ENCODE data around the gene NDST1. TPM values are rescaled to one million over a fixed set of nuclear protein-coding genes. Genes with fewer than 3 reads are reported as not detected.

The NDST1 gene
- total RNA-seq, 1 experiment from 2014 or later: 42.6 TPM

DNA sequence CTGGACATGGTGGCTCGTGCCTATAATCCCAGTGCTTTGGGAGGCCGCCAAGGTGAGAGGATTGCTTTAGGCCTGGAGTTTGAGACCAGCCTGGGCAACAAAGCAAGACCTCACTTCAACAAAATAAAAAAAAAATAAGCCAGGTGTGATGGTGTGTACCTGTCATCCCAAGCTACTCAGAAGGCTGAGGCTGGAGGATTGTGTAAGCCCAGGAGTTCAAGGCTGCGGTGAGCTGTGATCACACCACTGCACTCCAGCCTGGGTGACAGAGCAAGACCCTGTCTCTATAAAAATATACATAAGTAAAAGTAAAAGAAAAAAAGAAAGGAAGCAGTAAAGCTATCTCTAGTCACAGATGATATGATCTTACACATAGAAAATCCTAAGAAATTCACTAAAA, 73.0 kb downstream of the NDST1 start:
- no TSS peak for BruUV-seq (replicated peaks)
- CTCF ChIA-PET: no interaction called here
- no peak overlapping the region for H2AFZ ChIP-seq (ENCODE audit: low read length)
- POLR2A ChIA-PET (ENCODE audit: unreplicated experiment): no interaction called here
- no peaks in the 10 kb centered on the region for H3F3A ChIP-seq (ENCODE audit: low read length, unreplicated experiment)
- no peak overlapping the region for H3K9ac ChIP-seq (ENCODE audit: low read length)
- no peaks in the 10 kb centered on the region for H3K79me2 ChIP-seq (ENCODE audit: low read length)
- TF ChIP-seq, protein P1, sequence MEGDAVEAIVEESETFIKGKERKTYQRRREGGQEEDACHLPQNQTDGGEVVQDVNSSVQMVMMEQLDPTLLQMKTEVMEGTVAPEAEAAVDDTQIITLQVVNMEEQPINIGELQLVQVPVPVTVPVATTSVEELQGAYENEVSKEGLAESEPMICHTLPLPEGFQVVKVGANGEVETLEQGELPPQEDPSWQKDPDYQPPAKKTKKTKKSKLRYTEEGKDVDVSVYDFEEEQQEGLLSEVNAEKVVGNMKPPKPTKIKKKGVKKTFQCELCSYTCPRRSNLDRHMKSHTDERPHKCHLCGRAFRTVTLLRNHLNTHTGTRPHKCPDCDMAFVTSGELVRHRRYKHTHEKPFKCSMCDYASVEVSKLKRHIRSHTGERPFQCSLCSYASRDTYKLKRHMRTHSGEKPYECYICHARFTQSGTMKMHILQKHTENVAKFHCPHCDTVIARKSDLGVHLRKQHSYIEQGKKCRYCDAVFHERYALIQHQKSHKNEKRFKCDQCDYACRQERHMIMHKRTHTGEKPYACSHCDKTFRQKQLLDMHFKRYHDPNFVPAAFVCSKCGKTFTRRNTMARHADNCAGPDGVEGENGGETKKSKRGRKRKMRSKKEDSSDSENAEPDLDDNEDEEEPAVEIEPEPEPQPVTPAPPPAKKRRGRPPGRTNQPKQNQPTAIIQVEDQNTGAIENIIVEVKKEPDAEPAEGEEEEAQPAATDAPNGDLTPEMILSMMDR (conservative IDR thresholded peaks at IDR 0.05; ENCODE audit: low read depth, low read length): no peak
- TF ChIP-seq EZH2phosphoT487 (IDR thresholded peaks at IDR 0.05; ENCODE audit: borderline replicate concordance, low read length) (no peak), EZH2 (IDR thresholded peaks at IDR 0.05; ENCODE audit: low read length, unreplicated experiment) (no peak)
- no peak overlapping the region for H3K4me3 ChIP-seq (ENCODE audit: low read length)
- DNase-seq: no peak
- H3K9me2 ChIP-seq (replicated peaks; ENCODE audit: low read length): no peaks in the 10 kb centered on the region
- intact Hi-C loops (cut with micrococcal nuclease): no loop called here
- no peaks in the 10 kb centered on the region; the same call in 1 of the 2 replicates for H3K27me3 ChIP-seq (ENCODE audit: low read length)
- H3K9me3 ChIP-seq (ENCODE audit: low read length): no peaks in the 10 kb centered on the region
- H3K4me2 ChIP-seq (ENCODE audit: low read length): no peak overlapping the region
- H3K36me3 ChIP-seq (ENCODE audit: low read depth, low read length): no peaks in the 10 kb centered on the region
- no peaks in the 10 kb centered on the region for H3K4me1 ChIP-seq (ENCODE audit: insufficient read depth, low read length)
- no peak for ATAC-seq
- H4K20me1 ChIP-seq (ENCODE audit: low read length): no peaks in the 10 kb centered on the region
- H3K27ac ChIP-seq (ENCODE audit: low read length): no peak overlapping the region

DNA sequence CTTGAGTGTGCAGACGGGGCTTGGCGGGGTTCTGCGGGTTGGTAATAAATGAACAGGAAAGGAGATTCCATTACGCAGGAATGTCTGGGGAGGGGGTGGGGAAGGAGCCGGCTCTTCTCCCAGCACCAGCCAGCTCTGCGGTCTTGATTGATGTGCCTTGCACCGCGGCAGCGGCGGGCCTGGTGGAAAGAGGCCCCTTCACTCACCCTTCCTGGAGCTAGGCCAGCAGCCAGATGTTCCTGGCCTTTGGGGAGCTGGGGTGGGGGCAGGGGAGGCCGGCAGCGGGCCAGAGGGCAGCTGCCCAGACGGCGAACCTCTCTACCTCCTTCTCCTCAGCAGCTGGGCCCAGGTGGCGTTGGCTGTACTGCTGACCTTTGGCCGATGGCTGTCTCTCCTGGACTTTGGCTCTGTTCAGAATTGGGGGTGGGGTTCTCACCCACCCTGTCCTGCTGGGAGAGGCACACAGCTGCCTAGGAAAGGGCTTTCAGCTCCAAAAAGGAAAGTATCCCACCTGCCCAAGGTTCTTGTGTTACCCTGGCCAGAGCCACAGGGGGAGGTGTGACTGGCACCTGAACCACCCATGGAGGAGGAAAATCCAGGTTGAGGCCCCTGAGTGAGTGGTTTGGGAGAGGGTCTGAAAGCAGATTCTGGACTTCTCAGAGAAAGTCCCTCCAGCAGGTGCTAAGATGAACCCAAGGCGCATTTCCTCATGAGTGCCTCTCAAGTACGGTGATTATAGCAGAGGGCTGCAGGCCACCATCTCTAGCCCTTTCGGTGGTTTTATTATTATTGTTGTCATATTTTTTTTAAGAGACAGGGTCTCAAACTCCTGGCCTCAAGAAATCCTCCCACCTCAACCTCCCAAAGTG, 74.5 kb downstream of the NDST1 start:
- no TSS peak for BruUV-seq (replicated peaks)
- intact Hi-C loops (cut with micrococcal nuclease): no loop called here
- CTCF ChIA-PET: no interaction called here

More for the DNA sequence above, 74.5 kb downstream of the NDST1 start:
- H3K4me3 ChIP-seq (ENCODE audit: low read length): no peak overlapping the region
- no peaks in the 10 kb centered on the region for H3K79me2 ChIP-seq (ENCODE audit: low read length)
- no peaks in the 10 kb centered on the region for H4K20me1 ChIP-seq (ENCODE audit: low read length)
- no peak for DNase-seq
- H3K27me3 ChIP-seq (ENCODE audit: low read length): no peaks in the 10 kb centered on the region; the same call in 1 of the 2 replicates
- no peak overlapping the region for H3K27ac ChIP-seq (ENCODE audit: low read length)
- H3K4me1 ChIP-seq (ENCODE audit: insufficient read depth, low read length): no peaks in the 10 kb centered on the region
- no peaks in the 10 kb centered on the region for H3K9me3 ChIP-seq (ENCODE audit: low read length)
- TF ChIP-seq EZH2 (IDR thresholded peaks at IDR 0.05; ENCODE audit: low read length, unreplicated experiment): no peak
- TF ChIP-seq, protein P1 (conservative IDR thresholded peaks at IDR 0.05; ENCODE audit: low read depth, low read length): no peak
- TF ChIP-seq EZH2phosphoT487 (IDR thresholded peaks at IDR 0.05; ENCODE audit: borderline replicate concordance, low read length): no peak
- ATAC-seq: no peak
- no peak overlapping the region for H3K4me2 ChIP-seq (ENCODE audit: low read length)
- H3K9ac ChIP-seq (ENCODE audit: low read length): no peak overlapping the region
- no peaks in the 10 kb centered on the region for H3K9me2 ChIP-seq (replicated peaks; ENCODE audit: low read length)
- POLR2A ChIA-PET (ENCODE audit: unreplicated experiment): no interaction called here
- H3F3A ChIP-seq (ENCODE audit: low read length, unreplicated experiment): no peaks in the 10 kb centered on the region
- H2AFZ ChIP-seq (ENCODE audit: low read length): no peak overlapping the region
- no peaks in the 10 kb centered on the region for H3K36me3 ChIP-seq (ENCODE audit: low read depth, low read length)
